HG03039 (cell line): ENCODE results near the gene TSPO.

Experiments
- ATAC-seq: cut with Tn5 transposase; IDR thresholded peaks from one replicate; pipeline ENCODE4 v1.9.1; 2021; ENCODE audit warnings: mild to moderate bottlenecking, moderate library complexity; ENCODE audit not compliant: unreplicated experiment

Gene TSPO

GRCh38 chr22:43174941-43175531, 23.7 kb downstream of the TSPO start:
- no peak for ATAC-seq

GRCh38 chr22:43176090-43176489, 24.7 kb downstream of the TSPO start:
- no peak for ATAC-seq

DNA sequence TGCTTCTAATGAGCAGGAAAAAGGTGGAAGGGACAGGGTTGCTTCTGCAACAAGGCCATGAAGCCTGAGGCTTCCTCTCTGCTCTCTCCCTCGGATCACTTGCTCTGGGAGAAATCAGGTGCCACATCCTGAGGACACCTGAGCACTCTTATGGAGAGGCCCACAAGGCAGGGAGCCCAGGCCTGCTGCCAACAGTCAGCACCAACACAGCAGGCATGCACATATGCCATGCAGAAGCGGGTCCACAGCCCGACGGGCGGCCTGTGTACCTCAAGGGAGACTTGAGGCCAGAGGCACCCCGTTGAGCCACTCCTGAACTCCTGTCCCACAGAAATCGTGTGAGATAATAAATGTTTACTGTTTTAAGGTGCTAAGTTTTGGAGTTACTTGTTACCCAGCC, 26.1 kb downstream of the TSPO start:
- no peak for ATAC-seq

GRCh38 chr22:43179146-43179910, 28.0 kb downstream of the TSPO start:
- no peak for ATAC-seq

DNA sequence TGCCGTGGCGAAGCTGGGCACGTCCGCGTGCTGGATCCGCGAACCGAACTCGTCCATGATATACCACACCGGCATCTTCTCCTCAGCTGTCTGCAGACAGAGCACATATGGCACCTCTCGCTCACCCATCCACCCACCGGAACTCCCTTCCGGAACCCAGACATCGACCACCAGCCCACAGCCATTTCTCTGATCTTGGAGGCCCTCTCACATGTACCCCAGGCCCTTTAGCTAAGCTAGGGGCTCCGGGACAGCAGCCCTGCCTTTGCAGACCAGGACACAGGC, 28.5 kb downstream of the TSPO start:
- ATAC-seq = no peak

- ATAC-seq = no peak
Observed at GRCh38 chr22:43180670-43181069, 29.3 kb downstream of the TSPO start.

DNA sequence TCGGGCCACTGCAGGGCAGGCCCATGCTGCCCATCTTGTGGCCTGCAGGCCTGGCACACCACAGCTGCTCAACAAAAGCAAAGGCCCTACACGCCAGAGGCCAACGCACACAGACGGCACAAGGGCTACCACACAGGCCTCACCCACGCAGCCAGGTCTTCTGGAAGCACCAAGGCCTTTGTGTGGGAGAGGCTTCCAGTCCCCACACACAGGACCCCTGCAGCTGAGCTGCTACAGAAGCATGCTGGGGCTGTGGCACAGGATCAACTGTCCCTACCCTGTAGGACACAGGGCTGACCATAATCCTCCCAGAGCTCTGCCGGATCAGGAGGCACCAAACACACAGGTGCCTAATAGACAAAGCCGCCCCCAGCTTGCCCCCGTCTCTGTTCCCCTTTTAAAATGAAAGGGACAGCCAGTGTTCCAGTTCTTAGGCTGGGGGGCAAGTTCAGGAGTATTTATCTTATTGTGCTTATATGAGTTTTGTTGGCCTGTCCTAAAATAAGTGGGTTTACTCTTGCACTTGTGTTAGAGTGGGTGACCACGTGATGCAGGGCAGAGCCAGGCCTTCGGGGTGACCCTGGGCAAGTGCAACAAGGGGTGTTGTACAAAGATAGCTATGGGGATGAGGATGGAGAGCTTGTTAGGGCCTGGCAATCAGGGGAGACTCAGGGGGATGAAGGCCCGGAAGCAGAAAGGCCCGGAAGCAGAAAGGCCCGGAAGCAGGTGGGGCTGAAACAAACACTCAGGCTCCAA, 30.1 kb downstream of the TSPO start:
- ATAC-seq = no peak

DNA sequence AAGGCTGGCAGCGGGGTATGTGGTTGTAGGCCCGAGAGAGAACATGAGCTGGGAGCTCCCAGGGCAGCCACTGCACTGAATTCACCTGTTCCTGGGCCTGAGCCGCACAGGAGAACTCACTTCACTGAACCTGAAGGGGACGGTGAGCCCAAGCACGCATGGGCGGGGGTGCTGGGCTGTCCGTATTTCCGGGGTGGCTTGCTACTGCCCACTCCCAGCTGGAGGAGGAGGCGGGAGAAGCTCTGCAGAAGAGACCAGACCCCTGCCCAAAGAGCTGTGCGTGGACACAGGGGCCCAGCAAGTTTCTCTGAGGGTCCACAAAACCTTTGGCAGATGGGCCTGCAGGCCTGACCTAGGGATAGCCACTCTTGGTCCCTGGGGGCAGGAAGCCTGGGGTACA, 30.8 kb downstream of the TSPO start:
- no peak for ATAC-seq

DNA sequence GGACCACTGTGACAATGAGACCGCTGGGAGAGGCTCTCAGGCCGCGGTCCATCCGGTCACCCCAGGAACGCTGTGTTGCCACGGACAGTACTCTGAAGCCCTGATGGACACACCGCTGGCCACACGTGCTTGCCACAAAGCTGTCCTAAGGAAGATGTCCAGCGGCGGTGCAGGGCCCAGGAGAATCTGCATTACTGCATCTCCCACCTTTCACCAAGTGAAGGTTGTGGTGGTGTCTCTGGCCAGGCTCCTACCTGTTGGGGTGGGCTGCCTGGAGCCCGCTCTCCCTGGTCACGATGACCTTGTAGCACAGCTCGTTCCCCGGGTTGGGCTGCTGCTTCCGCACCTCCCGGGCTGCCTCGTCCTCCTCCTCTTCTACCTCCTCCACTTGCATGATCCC, 31.4 kb downstream of the TSPO start:
- ATAC-seq = no peak

DNA sequence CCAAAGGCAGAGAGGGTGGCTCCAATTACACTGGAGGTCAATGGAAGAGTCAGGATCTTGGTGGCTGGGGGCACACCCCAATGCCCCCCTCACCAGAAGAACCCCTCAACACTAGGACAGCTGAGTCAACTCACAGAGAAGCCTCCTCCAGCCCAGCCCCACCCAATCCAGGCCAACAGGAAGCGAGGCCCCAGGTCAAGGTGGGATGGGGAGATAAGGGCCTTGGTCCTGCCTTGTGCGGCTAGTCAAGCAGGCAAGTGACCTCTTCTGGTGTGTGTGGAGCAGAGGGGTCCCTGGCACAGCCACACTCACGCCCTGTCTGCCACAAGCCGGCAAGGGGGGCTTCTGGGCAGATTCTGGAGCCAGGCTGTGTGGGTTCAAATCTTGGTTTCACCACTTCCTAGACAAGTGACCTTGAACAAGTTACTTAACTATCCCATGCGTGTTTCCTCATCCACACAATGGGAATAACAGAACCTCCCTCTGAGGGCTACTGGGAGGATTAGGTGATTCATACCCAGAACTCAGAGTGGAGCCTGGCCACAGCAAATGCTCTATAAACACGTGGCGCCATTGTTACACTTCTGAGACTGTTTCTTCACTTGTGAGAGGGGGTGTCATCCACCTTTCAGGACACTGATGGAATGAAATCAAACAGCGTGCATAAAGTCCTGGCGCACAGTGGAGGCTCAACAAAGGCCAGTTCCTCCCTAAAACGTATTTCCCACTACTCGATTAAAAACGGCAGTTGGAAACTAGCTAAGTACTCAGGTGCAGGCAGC, 32.3 kb downstream of the TSPO start:
- no peak for ATAC-seq

DNA sequence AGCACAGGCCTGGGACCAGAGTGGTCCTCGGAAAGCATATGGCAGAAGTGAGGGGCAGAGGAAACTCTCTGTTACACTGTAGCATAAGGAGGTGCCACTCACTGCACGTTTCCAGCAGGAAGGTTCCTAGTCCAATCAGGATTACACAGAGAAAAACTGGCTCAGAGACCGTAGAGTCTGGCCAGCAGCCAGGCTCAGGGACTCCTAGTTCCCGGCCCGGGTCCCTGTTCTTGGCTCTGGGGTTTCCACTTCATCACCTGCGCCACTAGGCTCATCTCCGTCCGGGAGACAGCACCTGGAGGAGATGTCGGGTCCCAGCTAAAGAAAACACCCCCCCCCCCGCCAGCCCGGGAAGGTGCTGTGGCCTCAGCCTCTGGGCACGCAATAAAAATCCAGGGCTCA, 34.5 kb downstream of the TSPO start:
- ATAC-seq = no peak

- ATAC-seq = peak; percentile 60
Observed at GRCh38 chr22:43186272-43187170, 35.2 kb downstream of the TSPO start, which contains the start of gene TTLL12. TTLL12 (minus strand) TSS chr22:43187134; CDS start chr22:43187069, 65 bp downstream.

DNA sequence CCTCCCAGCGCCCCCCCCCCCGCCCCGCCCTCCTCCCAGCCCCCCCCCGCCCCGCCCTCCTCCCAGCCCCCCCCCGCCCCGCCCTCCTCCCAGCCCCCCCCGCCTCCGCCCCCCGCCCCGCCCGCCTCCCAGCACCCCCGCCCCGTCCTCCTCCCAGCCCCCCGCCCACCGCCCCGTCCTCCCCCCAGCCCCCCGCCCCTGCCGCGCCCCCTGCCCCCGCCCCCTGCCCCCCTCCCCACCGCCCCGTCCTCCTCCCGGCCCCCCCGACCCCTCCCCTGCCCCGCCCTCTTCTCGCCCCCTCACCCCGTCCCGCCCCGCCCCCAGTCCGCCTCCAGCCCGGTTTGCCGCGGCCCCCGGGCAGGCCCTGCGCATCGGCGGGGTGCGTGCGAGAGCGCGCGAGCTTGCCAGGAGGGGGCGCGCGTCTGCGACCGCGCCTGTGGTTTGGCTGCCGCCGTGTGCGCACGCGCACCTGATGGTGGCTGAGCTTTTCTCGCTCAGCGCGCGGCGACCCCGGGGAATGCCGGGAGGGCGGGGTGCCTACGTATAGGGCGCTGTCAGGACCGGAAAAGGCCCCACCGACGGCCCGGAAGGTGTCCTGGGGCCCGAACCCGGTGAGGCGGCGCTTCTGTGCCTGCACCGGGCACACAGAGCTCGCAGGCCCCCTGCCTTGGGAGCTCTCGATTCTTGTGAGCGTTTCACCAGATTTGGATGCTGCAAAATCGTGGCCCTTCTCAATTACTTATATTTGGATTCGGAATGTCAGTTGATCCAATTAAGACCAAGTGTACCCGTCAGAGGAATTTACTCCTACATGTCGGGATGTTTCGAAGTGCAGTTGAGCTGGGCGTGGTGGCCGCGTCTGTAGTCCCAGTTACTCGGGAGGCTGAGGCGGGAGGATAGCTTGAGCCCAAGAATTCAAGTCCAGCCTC, 36.1 kb downstream of the TSPO start:
- peak; percentile 74 for ATAC-seq

- no peak for ATAC-seq
Observed at GRCh38 chr22:43188829-43189545, 37.6 kb downstream of the TSPO start.

- ATAC-seq = no peak
Observed at GRCh38 chr22:43191831-43192230, 40.5 kb downstream of the TSPO start.

- ATAC-seq = no peak
Observed at GRCh38 chr22:43197271-43197941, 46.0 kb downstream of the TSPO start.

DNA sequence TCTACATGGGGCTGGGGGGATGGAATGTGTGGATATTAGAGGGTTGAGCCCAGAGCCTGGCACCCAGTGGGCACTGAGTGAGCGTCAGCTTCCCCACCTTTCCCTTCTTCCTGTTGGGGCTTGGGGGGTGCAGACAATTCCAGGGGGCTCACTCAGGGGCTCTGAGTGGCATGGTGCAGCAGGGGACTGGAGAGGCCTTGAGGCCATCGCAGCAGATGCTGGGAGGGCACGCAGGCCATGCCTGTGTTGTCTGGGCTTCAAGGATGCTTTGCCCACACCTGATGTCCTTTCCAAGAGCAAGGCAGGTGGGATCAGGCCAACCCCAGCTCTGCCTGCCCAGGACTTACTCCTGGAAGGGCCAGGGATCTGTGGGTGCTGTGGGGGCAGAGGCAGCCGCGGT, 46.8 kb downstream of the TSPO start:
- ATAC-seq = no peak

DNA sequence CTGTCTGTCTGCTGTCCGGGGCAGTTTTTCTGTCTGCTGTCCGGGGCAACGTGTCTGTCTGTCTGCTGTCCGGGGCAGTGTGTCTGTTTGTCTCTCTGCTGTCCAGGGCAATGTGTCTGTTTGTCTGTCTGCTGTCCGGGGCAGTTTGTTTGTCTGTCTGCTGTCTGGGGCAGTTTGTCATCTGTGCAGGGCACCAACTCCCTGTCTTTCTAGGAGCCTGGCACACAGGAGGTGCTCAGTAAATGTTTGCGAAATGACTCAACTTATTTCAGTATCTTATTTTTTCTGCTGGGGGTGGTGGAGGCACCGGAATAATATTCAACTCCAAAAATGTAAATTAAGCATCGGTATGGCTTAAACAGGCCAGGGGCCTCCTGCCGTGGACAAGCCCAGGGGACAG, 47.6 kb downstream of the TSPO start:
- ATAC-seq = no peak
